ENCODE data around the gene ABL2. TPM values are rescaled to one million over a fixed set of nuclear protein-coding genes. Genes with fewer than 3 reads are reported as not detected.

ABL2 gene
- total and polyA plus RNA-seq, 9 of the 15 experiments (the other 6 are each of a cell fraction or from before 2014, with no cell fraction given): 1.4 to 15.0 (median 8.6) TPM

GRCh38 chr1:179052776-179053175, 176.7 kb downstream of the ABL2 start (continued):
- TF ChIP-seq NONO (IDR thresholded peaks at IDR 0.05; ENCODE audit: low read depth in 2 of 2, low read length in 1 of 2): 0 out of 4 replicates have a peak, but pooled peaks of 1 of the 2 experiments have one; percentile 4
- TF ChIP-seq PTRF (tag; IDR thresholded peaks at IDR 0.05): 0 out of 2 replicates have a peak, but pooled peaks have one; percentile 11
- no peak for TF ChIP-seq E2F4 (CRISPR knock-in tag; IDR thresholded peaks at IDR 0.05; ENCODE audit: low read depth)
- 0 out of 4 replicates have a peak, but pooled peaks of 1 of the 2 experiments have one; percentile 12 for TF ChIP-seq SRF (CRISPR knock-in tag; IDR thresholded peaks at IDR 0.05)
- TF ChIP-seq SREBF2 (CRISPR knock-in tag; IDR thresholded peaks at IDR 0.05): no peak
- TF ChIP-seq ZBTB1 (CRISPR knock-in tag; IDR thresholded peaks at IDR 0.05; ENCODE audit: borderline replicate concordance, low read depth): no peak
- TF ChIP-seq ZNF740 (CRISPR knock-in tag; IDR thresholded peaks at IDR 0.05): no peak
- no peak for TF ChIP-seq ZNF740 (tag; IDR thresholded peaks at IDR 0.05)
- TF ChIP-seq ZNF586 (CRISPR knock-in tag; conservative IDR thresholded peaks at IDR 0.05): no peak
- peak; percentile 25; the same call in 1 of the 2 replicates for TF ChIP-seq TEAD4 (IDR thresholded peaks at IDR 0.05; ENCODE audit: low read length)
- TF ChIP-seq TEAD4 (CRISPR knock-in tag; IDR thresholded peaks at IDR 0.05; ENCODE audit: borderline replicate concordance): no peak
- peak; percentile 48 for TF ChIP-seq TAL1 (IDR thresholded peaks at IDR 0.05)
- TF ChIP-seq, protein P1, sequence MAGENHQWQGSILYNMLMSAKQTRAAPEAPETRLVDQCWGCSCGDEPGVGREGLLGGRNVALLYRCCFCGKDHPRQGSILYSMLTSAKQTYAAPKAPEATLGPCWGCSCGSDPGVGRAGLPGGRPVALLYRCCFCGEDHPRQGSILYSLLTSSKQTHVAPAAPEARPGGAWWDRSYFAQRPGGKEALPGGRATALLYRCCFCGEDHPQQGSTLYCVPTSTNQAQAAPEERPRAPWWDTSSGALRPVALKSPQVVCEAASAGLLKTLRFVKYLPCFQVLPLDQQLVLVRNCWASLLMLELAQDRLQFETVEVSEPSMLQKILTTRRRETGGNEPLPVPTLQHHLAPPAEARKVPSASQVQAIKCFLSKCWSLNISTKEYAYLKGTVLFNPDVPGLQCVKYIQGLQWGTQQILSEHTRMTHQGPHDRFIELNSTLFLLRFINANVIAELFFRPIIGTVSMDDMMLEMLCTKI (IDR thresholded peaks at IDR 0.05; ENCODE audit: partially characterized antibody): no peak
- TF ChIP-seq ZNF395 (CRISPR knock-in tag; IDR thresholded peaks at IDR 0.05): 0 out of 2 replicates have a peak, but pooled peaks have one; percentile 42
- peak; percentile 31; the same call in 1 of the 2 replicates for TF ChIP-seq SMARCA4 (IDR thresholded peaks at IDR 0.05)
- 0 out of 2 replicates have a peak, but pooled peaks have one; percentile 11 for TF ChIP-seq MYNN (IDR thresholded peaks at IDR 0.05)
- TF ChIP-seq MYNN (CRISPR knock-in tag; IDR thresholded peaks at IDR 0.05): no peak
- no peak for TF ChIP-seq MAZ (CRISPR knock-in tag; conservative IDR thresholded peaks at IDR 0.05 in 1 of 2, IDR thresholded peaks at IDR 0.05 in 1 of 2)
- no peak for TF ChIP-seq CEBPG (CRISPR knock-in tag; IDR thresholded peaks at IDR 0.05)
- peak; percentile 82 to 84 for TF ChIP-seq CEBPG (tag; conservative IDR thresholded peaks at IDR 0.05 in 1 of 2, IDR thresholded peaks at IDR 0.05 in 1 of 2)
- TF ChIP-seq EP300 (IDR thresholded peaks at IDR 0.05; ENCODE audit: low read length): peak; percentile 42; the same call in 1 of the 2 replicates
- TF ChIP-seq, protein P2, sequence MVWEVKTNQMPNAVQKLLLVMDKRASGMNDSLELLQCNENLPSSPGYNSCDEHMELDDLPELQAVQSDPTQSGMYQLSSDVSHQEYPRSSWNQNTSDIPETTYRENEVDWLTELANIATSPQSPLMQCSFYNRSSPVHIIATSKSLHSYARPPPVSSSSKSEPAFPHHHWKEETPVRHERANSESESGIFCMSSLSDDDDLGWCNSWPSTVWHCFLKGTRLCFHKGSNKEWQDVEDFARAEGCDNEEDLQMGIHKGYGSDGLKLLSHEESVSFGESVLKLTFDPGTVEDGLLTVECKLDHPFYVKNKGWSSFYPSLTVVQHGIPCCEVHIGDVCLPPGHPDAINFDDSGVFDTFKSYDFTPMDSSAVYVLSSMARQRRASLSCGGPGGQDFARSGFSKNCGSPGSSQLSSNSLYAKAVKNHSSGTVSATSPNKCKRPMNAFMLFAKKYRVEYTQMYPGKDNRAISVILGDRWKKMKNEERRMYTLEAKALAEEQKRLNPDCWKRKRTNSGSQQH (CRISPR knock-in tag; IDR thresholded peaks at IDR 0.05): no peak
- TF ChIP-seq HDAC6 (IDR thresholded peaks at IDR 0.05; ENCODE audit: low read depth, low read length): no peak
- peak; percentile 69; the same call in 1 of the 2 replicates for TF ChIP-seq DPF2 (IDR thresholded peaks at IDR 0.05)
